Vagina (tissue), 2 donors: ENCODE data around the gene PRDM15. TPM values are rescaled to one million over a fixed set of nuclear protein-coding genes. Genes with fewer than 3 reads are reported as not detected.

Experiments used
- DNase-seq, 2 donors: peaks; one replicate each; pipeline ENCODE4 v3.0.0-alpha.2; 2017; ENCODE audit errors: extremely low spot score in 2 of 2
- H3K27ac ChIP-seq: fragments of 200-600 bp; sonication (generic); one replicate; pipeline ENCODE4 v1.5.1; 2019
- H3K27me3 ChIP-seq: fragments of 200-600 bp; sonication (generic); one replicate; pipeline ENCODE4 v1.5.1; 2019
- H3K36me3 ChIP-seq, 2 donors: fragments of 200-600 bp; sonication (generic); one replicate each; pipeline ENCODE4 v1.5.1; 2017 to 2019
- H3K4me1 ChIP-seq: fragments of 200-600 bp; sonication (generic); one replicate; pipeline ENCODE4 v1.5.1; 2019
- H3K4me3 ChIP-seq, 2 donors: fragments of 200-600 bp; sonication (generic); 1 replicate in 1 of 2; 2 replicates in 1 of 2; pipeline ENCODE4 v1.5.1; 2016 to 2019
- H3K9me3 ChIP-seq: fragments of 200-600 bp; sonication (generic); one replicate; pipeline ENCODE4 v1.5.1; 2019
- POLR2A ChIP-seq, 2 donors: fragments of 450-650 bp; IDR thresholded peaks; one replicate each; pipeline ENCODE4 v1.6.1; 2017; ENCODE audit warnings: antibody characterized with exemption in 2 of 2, mild to moderate bottlenecking in 2 of 2, moderate library complexity in 2 of 2
- POLR2AphosphoS5 ChIP-seq, 2 donors: sonication (generic); formaldehyde crosslinking; IDR thresholded peaks; one replicate each; pipeline ENCODE4 v1.9.0; 2017; ENCODE audit warnings: antibody characterized with exemption in 2 of 2, mild to moderate bottlenecking in 2 of 2, low read depth in 1 of 2; ENCODE audit not compliant: insufficient read depth in 1 of 2
- intact Hi-C: fragments of 100-400 bp; cut with DNase I; formaldehyde crosslinking; loops from one replicate; pipeline ENCODE4 v1.15.1; 2023
- total RNA-seq: library from RNA; depleted of rRNA; stranded (reverse); fragments of >200 nt; gene quantifications from one replicate; pipeline ENCODE4 v1.2.3, GENCODE V29; 2016
- TF ChIP-seq, protein P1 (sequence below), 3 experiments: fragments of 450-650 bp in 2 of 3; fragments of 200-600 bp in 1 of 3; sonication (generic) in 1 of 3; IDR thresholded peaks; one replicate each; pipeline ENCODE4 v1.5.1; 2017 to 2019; ENCODE audit warnings: antibody characterized with exemption in 3 of 3, mild to moderate bottlenecking in 2 of 3, moderate library complexity in 2 of 3

PRDM15 gene
- total RNA-seq, 1 donor from 2014 or later, result 31.2 TPM

DNA sequence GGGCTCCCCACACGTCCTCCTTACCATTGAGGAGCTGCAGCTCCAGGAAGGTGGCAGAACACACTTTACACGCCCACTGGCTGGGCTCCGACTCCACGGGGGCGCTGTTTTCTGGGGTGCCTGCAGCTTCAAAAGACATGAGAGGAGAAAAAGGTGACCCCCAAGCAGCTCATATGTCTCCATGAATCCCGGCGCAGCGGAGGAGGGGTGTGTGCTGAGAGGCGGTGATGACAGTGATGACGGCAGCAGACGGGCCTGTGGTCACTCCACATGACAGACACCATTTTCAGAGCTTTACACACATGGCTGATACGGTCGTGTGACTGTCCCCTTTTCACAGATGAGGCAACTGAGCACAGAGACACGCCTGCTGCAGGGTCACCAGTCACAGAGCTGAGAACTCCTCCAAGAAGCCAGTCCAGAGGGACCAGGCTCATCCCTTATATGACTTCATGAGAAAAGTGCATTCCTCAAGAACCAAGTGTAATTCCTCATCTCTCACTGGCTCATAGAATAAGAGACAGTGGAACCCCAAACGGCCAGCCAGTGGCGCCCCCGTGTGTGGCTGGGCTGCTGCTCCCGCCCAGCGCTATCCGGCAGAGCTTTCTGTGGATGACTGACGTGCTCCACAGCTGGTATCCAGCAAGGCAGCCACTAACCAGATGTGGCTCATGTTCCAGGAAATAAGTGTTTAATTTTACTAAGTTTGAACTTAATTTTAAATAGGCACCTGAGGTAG lies 31.9 kb downstream of the PRDM15 start:
- TF ChIP-seq POLR2A (IDR thresholded peaks at IDR 0.05), result no peak
- TF ChIP-seq, protein P1, sequence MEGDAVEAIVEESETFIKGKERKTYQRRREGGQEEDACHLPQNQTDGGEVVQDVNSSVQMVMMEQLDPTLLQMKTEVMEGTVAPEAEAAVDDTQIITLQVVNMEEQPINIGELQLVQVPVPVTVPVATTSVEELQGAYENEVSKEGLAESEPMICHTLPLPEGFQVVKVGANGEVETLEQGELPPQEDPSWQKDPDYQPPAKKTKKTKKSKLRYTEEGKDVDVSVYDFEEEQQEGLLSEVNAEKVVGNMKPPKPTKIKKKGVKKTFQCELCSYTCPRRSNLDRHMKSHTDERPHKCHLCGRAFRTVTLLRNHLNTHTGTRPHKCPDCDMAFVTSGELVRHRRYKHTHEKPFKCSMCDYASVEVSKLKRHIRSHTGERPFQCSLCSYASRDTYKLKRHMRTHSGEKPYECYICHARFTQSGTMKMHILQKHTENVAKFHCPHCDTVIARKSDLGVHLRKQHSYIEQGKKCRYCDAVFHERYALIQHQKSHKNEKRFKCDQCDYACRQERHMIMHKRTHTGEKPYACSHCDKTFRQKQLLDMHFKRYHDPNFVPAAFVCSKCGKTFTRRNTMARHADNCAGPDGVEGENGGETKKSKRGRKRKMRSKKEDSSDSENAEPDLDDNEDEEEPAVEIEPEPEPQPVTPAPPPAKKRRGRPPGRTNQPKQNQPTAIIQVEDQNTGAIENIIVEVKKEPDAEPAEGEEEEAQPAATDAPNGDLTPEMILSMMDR (IDR thresholded peaks at IDR 0.05), result no peak
- TF ChIP-seq POLR2AphosphoS5 (IDR thresholded peaks at IDR 0.05; ENCODE audit: insufficient read depth in 1 of 2, low read depth in 1 of 2), result no peak
- Histone ChIP-seq H3K27me3 (no peaks in the 10 kb centered on the region), H3K9me3 (no peaks in the 10 kb centered on the region), H3K27ac (no peak overlapping the region), H3K4me1 (no peaks in the 10 kb centered on the region), H3K36me3 (no peaks in the 10 kb centered on the region), H3K4me3 (no peak overlapping the region)
- intact Hi-C loops, result no loop called here
- DNase-seq, result no peak

DNA sequence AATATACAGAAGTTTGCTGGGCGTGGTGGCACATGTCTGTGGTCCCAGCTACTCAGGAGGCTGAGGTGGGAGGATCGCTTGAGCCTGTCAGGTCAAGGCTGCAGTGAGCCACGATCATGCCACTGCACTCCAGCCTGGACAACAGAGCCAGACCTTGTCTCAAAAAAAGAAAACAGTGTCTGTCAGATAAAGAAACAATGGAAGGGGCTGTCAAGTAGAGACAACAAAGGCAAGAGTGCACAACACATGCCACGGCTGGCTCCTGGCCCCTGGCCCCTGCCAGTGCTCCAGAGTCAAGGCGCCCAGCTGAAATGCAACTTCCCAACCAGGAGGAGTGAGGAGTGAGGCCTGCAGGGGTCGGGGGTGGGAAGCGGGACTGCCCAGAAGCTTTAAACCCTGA lies 32.6 kb downstream of the PRDM15 start:
- no peaks in the 10 kb centered on the region for H3K4me1 ChIP-seq
- intact Hi-C loops, result no loop called here
- no peaks in the 10 kb centered on the region for H3K36me3 ChIP-seq
- DNase-seq, result no peak
- H3K4me3 ChIP-seq, result no peak overlapping the region
- TF ChIP-seq POLR2A (IDR thresholded peaks at IDR 0.05) (no peak), POLR2AphosphoS5 (IDR thresholded peaks at IDR 0.05; ENCODE audit: insufficient read depth in 1 of 2, low read depth in 1 of 2) (no peak)
- TF ChIP-seq, protein P1 (IDR thresholded peaks at IDR 0.05), result no peak
- peaks cover under 1% of the 10 kb centered on the region for H3K9me3 ChIP-seq
- no peak overlapping the region for H3K27ac ChIP-seq
- H3K27me3 ChIP-seq, result no peaks in the 10 kb centered on the region

DNA sequence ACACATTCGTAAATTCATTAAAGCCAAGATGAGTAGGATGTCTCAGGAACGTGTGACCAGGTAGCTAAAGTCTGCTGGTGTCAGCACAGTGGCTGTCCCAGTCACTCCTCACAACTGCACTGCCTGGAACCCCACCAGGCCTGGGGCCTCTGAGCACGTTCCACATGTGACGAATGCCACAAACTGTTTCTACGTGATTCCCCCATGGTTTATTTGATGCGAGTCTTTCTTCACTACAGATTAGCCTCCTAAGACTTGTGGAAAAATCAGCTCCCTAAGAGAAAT lies 33.2 kb downstream of the PRDM15 start:
- no peaks in the 10 kb centered on the region for H3K4me1 ChIP-seq
- no peak overlapping the region for H3K27ac ChIP-seq
- intact Hi-C loops, result no loop called here
- TF ChIP-seq POLR2AphosphoS5 (IDR thresholded peaks at IDR 0.05; ENCODE audit: insufficient read depth in 1 of 2, low read depth in 1 of 2) (no peak), POLR2A (IDR thresholded peaks at IDR 0.05) (no peak)
- TF ChIP-seq, protein P1 (IDR thresholded peaks at IDR 0.05), result no peak
- no peak for DNase-seq
- peaks cover 6% of the 10 kb centered on the region for H3K9me3 ChIP-seq
- H3K36me3 ChIP-seq, result no peaks in the 10 kb centered on the region
- no peaks in the 10 kb centered on the region for H3K27me3 ChIP-seq
- H3K4me3 ChIP-seq, result no peak overlapping the region

DNA sequence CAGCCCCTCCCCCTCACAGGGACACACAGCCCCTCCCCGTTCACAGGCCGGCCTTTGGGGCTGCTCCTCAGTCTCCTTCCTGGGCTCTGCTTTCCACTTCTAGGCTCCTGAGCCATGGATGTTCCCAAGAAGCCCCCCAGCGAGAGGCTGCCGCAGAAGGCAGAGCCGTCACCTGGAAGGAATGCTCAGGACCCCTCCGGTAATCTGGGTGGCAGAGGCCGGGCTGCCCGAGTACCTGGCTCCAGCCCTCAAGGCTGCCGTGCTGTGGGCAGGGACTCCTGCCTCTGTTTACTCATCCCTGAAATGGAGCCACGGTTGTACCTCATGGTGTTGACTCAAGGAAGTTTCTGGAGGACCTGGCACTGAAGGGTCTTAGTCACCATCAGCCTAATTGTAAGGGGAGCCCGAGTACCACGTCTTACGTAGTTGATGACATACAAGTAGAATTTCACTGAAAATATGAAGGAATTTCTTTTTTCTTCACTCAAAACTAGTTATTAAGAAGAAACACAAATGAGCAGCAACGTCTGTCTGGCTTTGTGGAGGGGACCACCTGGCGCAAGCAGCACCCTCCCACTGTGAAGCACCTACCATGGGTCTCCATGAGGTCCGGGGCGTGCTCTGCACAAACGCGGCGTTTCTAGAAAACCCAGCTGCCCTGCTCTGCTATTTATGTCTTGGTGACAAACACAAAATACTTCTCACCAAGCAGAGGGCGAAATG lies 33.7 kb downstream of the PRDM15 start:
- intact Hi-C loops, result no loop called here
- H3K27ac ChIP-seq, result no peak overlapping the region
- H3K4me3 ChIP-seq, result no peak overlapping the region
- no peaks in the 10 kb centered on the region for H3K4me1 ChIP-seq
- no peak for DNase-seq
- no peaks in the 10 kb centered on the region for H3K36me3 ChIP-seq
- peaks cover 10% of the 10 kb centered on the region for H3K9me3 ChIP-seq
- no peaks in the 10 kb centered on the region for H3K27me3 ChIP-seq
- TF ChIP-seq POLR2A (IDR thresholded peaks at IDR 0.05), result no peak
- no peak for TF ChIP-seq POLR2AphosphoS5 (IDR thresholded peaks at IDR 0.05; ENCODE audit: insufficient read depth in 1 of 2, low read depth in 1 of 2)
- TF ChIP-seq, protein P1 (IDR thresholded peaks at IDR 0.05), result no peak

DNA sequence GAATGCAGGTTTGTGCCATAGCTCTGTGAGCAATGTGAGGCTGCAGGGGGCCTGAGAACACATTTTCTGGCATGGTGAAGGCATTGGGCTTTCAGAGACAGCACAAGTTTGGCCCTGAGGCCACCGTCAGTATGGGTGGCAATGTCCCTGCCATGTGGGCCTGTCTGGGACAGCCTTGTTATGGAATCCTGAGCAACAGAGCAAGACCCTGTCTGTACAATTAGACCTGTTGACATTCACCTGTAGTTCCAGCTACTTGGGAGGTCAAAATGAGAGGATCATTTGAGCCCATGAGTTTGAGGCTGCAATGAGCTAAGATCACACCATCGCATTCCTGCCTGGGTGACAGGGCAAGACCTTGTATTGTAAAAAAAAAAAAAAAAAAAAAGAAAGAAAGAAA lies 35.6 kb downstream of the PRDM15 start:
- no peak for DNase-seq
- intact Hi-C loops, result no loop called here
- no peak overlapping the region for H3K4me3 ChIP-seq
- H3K36me3 ChIP-seq, result no peaks in the 10 kb centered on the region
- TF ChIP-seq POLR2A (IDR thresholded peaks at IDR 0.05), result no peak
- TF ChIP-seq, protein P1 (IDR thresholded peaks at IDR 0.05), result no peak
- TF ChIP-seq POLR2AphosphoS5 (IDR thresholded peaks at IDR 0.05; ENCODE audit: insufficient read depth in 1 of 2, low read depth in 1 of 2), result no peak
- no peaks in the 10 kb centered on the region for H3K27me3 ChIP-seq
- H3K4me1 ChIP-seq, result no peaks in the 10 kb centered on the region
- no peak overlapping the region for H3K27ac ChIP-seq
- H3K9me3 ChIP-seq, result peaks cover 10% of the 10 kb centered on the region
